H1 (cell line): ENCODE measurements around the gene FAM170B. TPM values are rescaled to one million over a fixed set of nuclear protein-coding genes. Genes with fewer than 3 reads are reported as not detected.

Experiments used
- CHD7 ChIP-seq: fragments of 300-600 bp; sonication (generic); IDR thresholded peaks from 2 replicates; pipeline ENCODE4 v1.7.1; 2012; ENCODE audit warnings: low read length, moderate library complexity, mild to moderate bottlenecking, inconsistent platforms; ENCODE audit not compliant: insufficient replicate concordance
- polyA plus RNA-seq, 7 experiments: library from polyadenylated mRNA; depleted of rRNA in 3 of 7; stranded (reverse) in 5 of 7; unstranded in 2 of 7; fragments of >200 nt in 5 of 7; fragments of 200-250 nt in 2 of 7; gene quantifications; 1 replicate in 5 of 7; 2 replicates in 1 of 7; 4 replicates in 1 of 7; pipeline versions ENCODE4 v1.2.1 to v1.2.3, GENCODE V29; 2011 to 2013; ENCODE audit warnings: missing spikeins in 2 of 7, mixed read lengths in 2 of 7
- total RNA-seq: library from RNA; stranded (reverse); fragmentation: NEBNext Ultra II Directional; extraction: Animal tissue kit (Norgen Biotek cat#: 25700); gene quantifications from 2 replicates; pipeline ENCODE4 v1.2.1, GENCODE V29; 2021

The FAM170B gene
- total and polyA plus RNA-seq, 2 of the 8 experiments (the other 6 are each of a cell fraction or from before 2014, with no cell fraction given), result not detected

- TF ChIP-seq CHD7, result no peak
Measured at GRCh38 chr10:49177391-49178355, 43.9 kb upstream of the FAM170B start (continued).
